B cell (primary cell): Measurements from ENCODE around the gene NBEAL2. TPM values are rescaled to one million over a fixed set of nuclear protein-coding genes. Genes with fewer than 3 reads are reported as not detected.
A peak's percentile ranks its signal among the peaks of the same experiment; 100 is the strongest.

Experiments
- ATAC-seq: fragments of 200-7000 bp; cut with Tn5 transposase; one replicate; pipeline ENCODE4 v1.10.0; 2021; ENCODE audit warnings: low read depth, mild to moderate bottlenecking, moderate number of reproducible peaks, moderate library complexity
- CTCF ChIA-PET: fragments of 350-600 bp; sonication (Branson Sonifier 250); formaldehyde crosslinking; loops from one replicate; lab custom pipeline; 2021; ENCODE audit warnings: antibody characterized with exemption, inconsistent platforms; lab: Charles Lee
- POLR2A ChIA-PET: fragments of 350-600 bp; sonication (Branson Sonifier 250); formaldehyde crosslinking; loops from one replicate; lab custom pipeline; 2021; ENCODE audit warnings: antibody characterized with exemption; lab: Charles Lee
- DNase-seq: peaks from one replicate; pipeline ENCODE4 v3.0.0; 2013
- H2AFZ ChIP-seq: 2 replicates; pipeline ENCODE4 v1.6.1; 2012; ENCODE audit warnings: mild to moderate bottlenecking, low read depth, low read length; ENCODE audit not compliant: insufficient read depth, poor library complexity, severe bottlenecking
- H3K27ac ChIP-seq, 2 donors: 1 replicate in 1 of 2; 2 replicates in 1 of 2; pipeline ENCODE4 v1.5.1; 2012 to 2013; ENCODE audit warnings: low read length in 2 of 2, mild to moderate bottlenecking in 2 of 2, moderate library complexity in 1 of 2
- H3K27me3 ChIP-seq, 4 experiments: fragments of 200-600 bp in 1 of 4; sonication (generic) in 1 of 4; replicated peaks in 1 of 4; 1 replicate in 2 of 4; 2 replicates in 2 of 4; pipeline versions ENCODE4 v1.6.1 to v1.7.0; 2013 to 2016; ENCODE audit warnings: low read length in 3 of 4, mild to moderate bottlenecking in 2 of 4, mixed read lengths in 1 of 4, moderate library complexity in 1 of 4; ENCODE audit not compliant: insufficient read depth in 4 of 4, control insufficient read depth in 3 of 4; ENCODE audit errors: control extremely low read depth in 1 of 4
- H3K36me3 ChIP-seq, 2 experiments: replicated peaks in 1 of 2; 1 replicate in 1 of 2; 2 replicates in 1 of 2; pipeline versions ENCODE4 v1.6.1 to v1.7.1; 2013; ENCODE audit warnings: low read length in 1 of 2; ENCODE audit not compliant: insufficient read depth in 2 of 2, control insufficient read depth in 1 of 2; ENCODE audit errors: control extremely low read depth in 1 of 2, extremely low read depth in 1 of 2
- H3K4me1 ChIP-seq, 2 donors: fragments of 200-600 bp in 1 of 2; sonication (generic) in 1 of 2; 1 replicate in 1 of 2; 2 replicates in 1 of 2; pipeline versions ENCODE4 v1.5.1 to v1.6.1; 2013 to 2017; ENCODE audit warnings: low read length in 2 of 2; ENCODE audit not compliant: control insufficient read depth in 2 of 2, insufficient read depth in 2 of 2
- H3K4me2 ChIP-seq: replicated peaks from 2 replicates; pipeline ENCODE3; 2012; ENCODE audit warnings: mild to moderate bottlenecking, low read depth, low read length; ENCODE audit not compliant: poor library complexity, severe bottlenecking
- H3K4me3 ChIP-seq, 5 experiments: fragments of 200-600 bp in 1 of 5; sonication (generic) in 1 of 5; 1 replicate in 3 of 5; 2 replicates in 2 of 5; pipeline versions ENCODE4 v1.5.1 to v1.7.0; 2011 to 2016; ENCODE audit warnings: low read length in 4 of 5, mild to moderate bottlenecking in 4 of 5, low read depth in 2 of 5, control low read depth in 1 of 5, moderate library complexity in 1 of 5; ENCODE audit not compliant: insufficient read depth in 1 of 5; ENCODE audit errors: control extremely low read depth in 1 of 5, extremely low read depth in 1 of 5
- H3K79me2 ChIP-seq: fragments of 200-600 bp; sonication (generic); one replicate; pipeline ENCODE4 v1.6.0; 2016; ENCODE audit warnings: low read length; ENCODE audit not compliant: control insufficient read depth, insufficient read depth
- H3K9ac ChIP-seq: fragments of 200-600 bp; sonication (generic); 2 replicates; pipeline ENCODE4 v1.6.1; 2017; ENCODE audit warnings: mild to moderate bottlenecking, low read length, moderate library complexity
- H3K9me3 ChIP-seq, 3 donors: one replicate each; pipeline versions ENCODE4 v1.6.1 to v1.7.1; 2013; ENCODE audit warnings: low read length in 2 of 3; ENCODE audit not compliant: control insufficient read depth in 2 of 3, insufficient read depth in 1 of 3; ENCODE audit errors: control extremely low read depth in 1 of 3
- H4K20me1 ChIP-seq: 2 replicates; pipeline ENCODE4 v1.6.0; 2012; ENCODE audit warnings: mild to moderate bottlenecking, low read length; ENCODE audit not compliant: insufficient read depth, control insufficient read depth, poor library complexity, severe bottlenecking
- H3K27ac Mint-ChIP-seq: one replicate; pipeline ENCODE4 v1.8.0; 2021; ENCODE audit warnings: mixed read lengths
- H3K27me3 Mint-ChIP-seq: one replicate; pipeline ENCODE4 v1.8.0; 2021; ENCODE audit warnings: mixed read lengths
- H3K4me1 Mint-ChIP-seq: one replicate; pipeline ENCODE4 v1.8.0; 2021; ENCODE audit warnings: mixed read lengths
- H3K4me3 Mint-ChIP-seq: one replicate; pipeline ENCODE4 v1.8.0; 2021; ENCODE audit warnings: mixed read lengths
- H3K9me3 Mint-ChIP-seq: one replicate; pipeline ENCODE4 v1.8.0; 2022; ENCODE audit warnings: mixed read lengths; ENCODE audit not compliant: insufficient read depth
- EZH2 ChIP-seq: IDR thresholded peaks from 2 replicates; pipeline ENCODE4 v1.6.1; 2012; ENCODE audit warnings: borderline replicate concordance, low read depth, mild to moderate bottlenecking, moderate library complexity, low read length; ENCODE audit not compliant: insufficient read depth, poor library complexity, severe bottlenecking
- WGBS: methylation state at CpG from one replicate; pipeline ENCODE4 v1.1.5; 2013; ENCODE audit warnings: missing lambda C conversion rate; ENCODE audit not compliant: insufficient coverage; 5-methylcytosine and 5-hydroxymethylcytosine counted together
- intact Hi-C: fragments of 100-400 bp; cut with micrococcal nuclease; formaldehyde crosslinking; loops from one replicate; pipeline ENCODE4 v1.10.0; 2022
- polyA plus RNA-seq: library from polyadenylated mRNA; depleted of rRNA; stranded (reverse); fragments of >200 nt; gene quantifications from 2 replicates; pipeline ENCODE4 v1.2.3, GENCODE V29; 2012
- total RNA-seq, 2 donors: library from RNA; stranded (reverse); fragments of 120-200 nt in 1 of 2; gene quantifications; 1 replicate in 1 of 2; 2 replicates in 1 of 2; pipeline versions ENCODE4 v1.2.3 to v1.2.4, GENCODE V29; 2013 to 2022
- TF ChIP-seq, protein P1 (sequence below): fragments of 200-600 bp; IDR thresholded peaks from one replicate; pipeline ENCODE4 v1.8.0; 2022; ENCODE audit warnings: antibody characterized with exemption, mild to moderate bottlenecking

NBEAL2 gene
- total and polyA plus RNA-seq, 2 donors (not counting 1 experiment from before 2014, with no cell fraction given) = 63.8 to 155 TPM

DNA sequence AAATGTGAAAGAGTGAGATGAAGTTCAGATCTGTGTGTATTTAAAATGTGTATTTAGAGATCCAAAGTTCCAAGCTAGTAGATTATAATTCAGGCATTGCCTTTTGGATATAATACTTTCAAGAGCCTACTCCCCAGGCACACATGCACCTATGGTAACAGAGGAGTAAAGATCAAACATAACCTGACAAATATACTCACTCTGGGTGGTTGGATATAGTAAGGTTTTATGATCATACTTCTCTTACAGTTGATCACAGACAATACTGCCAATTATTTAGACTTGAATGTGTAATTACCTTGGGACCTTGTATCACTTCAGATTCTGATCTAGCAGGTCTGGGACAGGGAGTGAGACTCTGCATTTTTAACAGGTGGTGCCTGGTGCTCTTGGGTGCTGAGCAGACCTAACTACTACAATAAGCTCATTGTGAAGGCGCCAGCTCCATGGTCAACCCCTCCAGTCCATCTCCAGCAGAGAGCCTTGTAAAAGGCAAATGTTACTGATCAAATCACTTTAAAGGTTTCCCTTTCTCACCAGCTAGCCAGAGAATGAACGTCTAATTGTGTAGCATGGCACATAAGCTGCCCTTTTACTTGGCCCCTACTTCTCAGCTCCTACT, 55.5 kb downstream of the NBEAL2 start:
- no peak for ATAC-seq
- peak overlapping the region; percentile 71 for H3K27ac Mint-ChIP-seq
- peaks cover 3% of the 10 kb centered on the region for H3K9me3 Mint-ChIP-seq
- H3K4me3 Mint-ChIP-seq = no peak overlapping the region
- no peak for DNase-seq
- Histone ChIP-seq H3K27me3 (no peaks in the 10 kb centered on the region), H3K9me3 (no peaks in the 10 kb centered on the region), H3K4me3 (no peak overlapping the region), H3K79me2 (peaks cover 20% of the 10 kb centered on the region), H3K27ac (no peak overlapping the region), H3K4me2 (no peak overlapping the region), H3K9ac (no peak overlapping the region), H3K4me1 (peaks cover 13 to 18% of the 10 kb centered on the region in 2 donors), H3K36me3 (peaks cover 12 to 50% of the 10 kb centered on the region in 2 experiments), H4K20me1 (no peaks in the 10 kb centered on the region), H2AFZ (no peak overlapping the region)
- TF ChIP-seq EZH2 = no peak
- TF ChIP-seq, protein P1, sequence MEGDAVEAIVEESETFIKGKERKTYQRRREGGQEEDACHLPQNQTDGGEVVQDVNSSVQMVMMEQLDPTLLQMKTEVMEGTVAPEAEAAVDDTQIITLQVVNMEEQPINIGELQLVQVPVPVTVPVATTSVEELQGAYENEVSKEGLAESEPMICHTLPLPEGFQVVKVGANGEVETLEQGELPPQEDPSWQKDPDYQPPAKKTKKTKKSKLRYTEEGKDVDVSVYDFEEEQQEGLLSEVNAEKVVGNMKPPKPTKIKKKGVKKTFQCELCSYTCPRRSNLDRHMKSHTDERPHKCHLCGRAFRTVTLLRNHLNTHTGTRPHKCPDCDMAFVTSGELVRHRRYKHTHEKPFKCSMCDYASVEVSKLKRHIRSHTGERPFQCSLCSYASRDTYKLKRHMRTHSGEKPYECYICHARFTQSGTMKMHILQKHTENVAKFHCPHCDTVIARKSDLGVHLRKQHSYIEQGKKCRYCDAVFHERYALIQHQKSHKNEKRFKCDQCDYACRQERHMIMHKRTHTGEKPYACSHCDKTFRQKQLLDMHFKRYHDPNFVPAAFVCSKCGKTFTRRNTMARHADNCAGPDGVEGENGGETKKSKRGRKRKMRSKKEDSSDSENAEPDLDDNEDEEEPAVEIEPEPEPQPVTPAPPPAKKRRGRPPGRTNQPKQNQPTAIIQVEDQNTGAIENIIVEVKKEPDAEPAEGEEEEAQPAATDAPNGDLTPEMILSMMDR = no peak
- intact Hi-C loops = loop anchor here (10.0 kb wide), 1 partner anchor 130 kb away; the partner anchor contains the start of gene SETD2
- 100% methylated on average over 1 of the region's 2 CpGs for WGBS
- H3K27me3 Mint-ChIP-seq = no peaks in the 10 kb centered on the region
- ChIA-PET CTCF (no interaction called here), POLR2A (no interaction called here)
- peaks cover 39% of the 10 kb centered on the region for H3K4me1 Mint-ChIP-seq

DNA sequence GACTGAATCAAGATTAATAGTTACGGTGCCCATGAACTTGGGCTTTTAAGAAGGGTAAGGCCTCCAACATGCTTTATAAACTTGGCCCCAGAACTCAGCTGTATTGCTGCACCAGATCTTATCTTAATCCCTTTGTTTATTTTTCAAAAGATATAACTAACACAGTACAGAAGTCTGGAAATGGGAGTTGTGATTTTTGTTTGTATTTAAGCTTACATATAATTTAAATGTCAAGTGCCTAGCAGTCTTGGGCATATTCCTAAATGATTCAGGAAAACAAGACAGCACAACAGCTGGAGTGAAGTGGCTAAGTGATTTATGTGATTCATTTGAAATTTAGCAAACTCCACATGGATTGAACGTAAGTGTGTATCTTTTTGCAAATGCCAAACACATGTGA, 56.2 kb downstream of the NBEAL2 start:
- H3K36me3 ChIP-seq = peaks cover 12 to 56% of the 10 kb centered on the region in 2 experiments
- no peak for ATAC-seq
- no peak overlapping the region for H3K9ac ChIP-seq
- no peaks in the 10 kb centered on the region for H3K9me3 ChIP-seq
- no peak overlapping the region for H3K4me2 ChIP-seq
- peaks cover 21% of the 10 kb centered on the region for H3K79me2 ChIP-seq
- peak overlapping the region in 1 of 2 donors; percentile 18 for H3K27ac ChIP-seq
- Mint-ChIP-seq H3K27ac (peak overlapping the region; percentile 20), H3K27me3 (no peaks in the 10 kb centered on the region), H3K4me1 (peaks cover 39% of the 10 kb centered on the region), H3K9me3 (peaks cover 3% of the 10 kb centered on the region), H3K4me3 (no peak overlapping the region)
- ChIA-PET POLR2A (no interaction called here), CTCF (no interaction called here)
- no peak for DNase-seq
- intact Hi-C loops = loop anchor here (10.0 kb wide), 1 partner anchor 129 kb away; the partner anchor contains the start of gene SETD2
- WGBS = no CpG with 5 or more reads among the region's 2 CpGs
- no peak overlapping the region for H3K4me3 ChIP-seq
- H3K4me1 ChIP-seq = peaks cover 13 to 18% of the 10 kb centered on the region in 2 donors
- no peak overlapping the region for H2AFZ ChIP-seq
- no peaks in the 10 kb centered on the region for H3K27me3 ChIP-seq
- TF ChIP-seq EZH2 = no peak
- TF ChIP-seq, protein P1 = no peak
- no peaks in the 10 kb centered on the region for H4K20me1 ChIP-seq
